ENCODE results near the gene BRPF3. TPM values are rescaled to one million over a fixed set of nuclear protein-coding genes. Genes with fewer than 3 reads are reported as not detected.

The BRPF3 gene
- polyA plus RNA-seq, 1 donor = 52.3 TPM

- H3K27me3 ChIP-seq (ENCODE audit: control insufficient read depth, insufficient read depth, low read length) = no peaks in the 10 kb centered on the region
- H3K4me3 ChIP-seq (ENCODE audit: low read length) = no peak overlapping the region
- H3K4me1 ChIP-seq (ENCODE audit: control insufficient read depth, insufficient read depth, low read length) = peaks cover 34% of the 10 kb centered on the region
- no peaks in the 10 kb centered on the region for H3K9me3 ChIP-seq (ENCODE audit: control insufficient read depth, low read depth, low read length)
- H3K36me3 ChIP-seq (ENCODE audit: control insufficient read depth, insufficient read depth, low read length) = no peaks in the 10 kb centered on the region
- no peak overlapping the region for H3K27ac ChIP-seq (ENCODE audit: low read length)
- 71% methylated on average over 2 of the region's 3 CpGs for WGBS (ENCODE audit: insufficient coverage, low lambda C conversion rate)
- no peak for DNase-seq
Measured at GRCh38 chr6:36243562-36244212, 47.1 kb downstream of the BRPF3 start.

GRCh38 chr6:36244641-36245280 lies 48.2 kb downstream of the BRPF3 start:
- Histone ChIP-seq H3K27ac (ENCODE audit: low read length) (peak overlapping the region; percentile 79), H3K27me3 (ENCODE audit: control insufficient read depth, insufficient read depth, low read length) (no peaks in the 10 kb centered on the region), H3K4me3 (ENCODE audit: low read length) (no peak overlapping the region), H3K4me1 (ENCODE audit: control insufficient read depth, insufficient read depth, low read length) (peaks cover 45% of the 10 kb centered on the region), H3K9me3 (ENCODE audit: control insufficient read depth, low read depth, low read length) (no peaks in the 10 kb centered on the region), H3K36me3 (ENCODE audit: control insufficient read depth, insufficient read depth, low read length) (no peaks in the 10 kb centered on the region)
- peak; percentile 54 to 80 for DNase-seq
- no CpG with 5 or more reads among the region's 8 CpGs for WGBS (ENCODE audit: insufficient coverage, low lambda C conversion rate)

- Histone ChIP-seq H3K4me3 (ENCODE audit: low read length) (no peak overlapping the region), H3K27me3 (ENCODE audit: control insufficient read depth, insufficient read depth, low read length) (no peaks in the 10 kb centered on the region), H3K36me3 (ENCODE audit: control insufficient read depth, insufficient read depth, low read length) (no peaks in the 10 kb centered on the region), H3K27ac (ENCODE audit: low read length) (peak overlapping the region; percentile 79), H3K9me3 (ENCODE audit: control insufficient read depth, low read depth, low read length) (no peaks in the 10 kb centered on the region), H3K4me1 (ENCODE audit: control insufficient read depth, insufficient read depth, low read length) (peaks cover 45% of the 10 kb centered on the region)
- no CpG with 5 or more reads among the region's 8 CpGs for WGBS (ENCODE audit: insufficient coverage, low lambda C conversion rate)
- DNase-seq = peak in 1 of 2 donors; percentile 66
Measured at GRCh38 chr6:36245572-36246061, 49.1 kb downstream of the BRPF3 start.

- H3K27me3 ChIP-seq (ENCODE audit: control insufficient read depth, insufficient read depth, low read length) = no peaks in the 10 kb centered on the region
- H3K4me1 ChIP-seq (ENCODE audit: control insufficient read depth, insufficient read depth, low read length) = peaks cover 45% of the 10 kb centered on the region
- H3K27ac ChIP-seq (ENCODE audit: low read length) = peak overlapping the region; percentile 15
- peak in 1 of 2 donors; percentile 47 for DNase-seq
- no peaks in the 10 kb centered on the region for H3K36me3 ChIP-seq (ENCODE audit: control insufficient read depth, insufficient read depth, low read length)
- H3K9me3 ChIP-seq (ENCODE audit: control insufficient read depth, low read depth, low read length) = no peaks in the 10 kb centered on the region
- no peak overlapping the region for H3K4me3 ChIP-seq (ENCODE audit: low read length)
- WGBS (ENCODE audit: insufficient coverage, low lambda C conversion rate) = 79% methylated on average over 8 of the region's 22 CpGs
Measured at GRCh38 chr6:36246506-36247268, 50.1 kb downstream of the BRPF3 start.

GRCh38 chr6:36247693-36248092 lies 51.1 kb downstream of the BRPF3 start:
- peaks cover 44% of the 10 kb centered on the region for H3K4me1 ChIP-seq (ENCODE audit: control insufficient read depth, insufficient read depth, low read length)
- H3K27me3 ChIP-seq (ENCODE audit: control insufficient read depth, insufficient read depth, low read length) = no peaks in the 10 kb centered on the region
- H3K9me3 ChIP-seq (ENCODE audit: control insufficient read depth, low read depth, low read length) = no peaks in the 10 kb centered on the region
- no peak overlapping the region for H3K4me3 ChIP-seq (ENCODE audit: low read length)
- no CpG with 5 or more reads among the region's 6 CpGs for WGBS (ENCODE audit: insufficient coverage, low lambda C conversion rate)
- DNase-seq = peak in 1 of 2 donors; percentile 53
- H3K27ac ChIP-seq (ENCODE audit: low read length) = no peak overlapping the region
- H3K36me3 ChIP-seq (ENCODE audit: control insufficient read depth, insufficient read depth, low read length) = no peaks in the 10 kb centered on the region

- Histone ChIP-seq H3K4me3 (ENCODE audit: low read length) (no peak overlapping the region), H3K9me3 (ENCODE audit: control insufficient read depth, low read depth, low read length) (no peaks in the 10 kb centered on the region), H3K27me3 (ENCODE audit: control insufficient read depth, insufficient read depth, low read length) (no peaks in the 10 kb centered on the region), H3K27ac (ENCODE audit: low read length) (peak overlapping the region; percentile 61), H3K36me3 (ENCODE audit: control insufficient read depth, insufficient read depth, low read length) (no peaks in the 10 kb centered on the region), H3K4me1 (ENCODE audit: control insufficient read depth, insufficient read depth, low read length) (peaks cover 39% of the 10 kb centered on the region)
- peak; percentile 77 to 81 for DNase-seq
- WGBS (ENCODE audit: insufficient coverage, low lambda C conversion rate) = no CpG with 5 or more reads among the region's 1 CpG
Measured at GRCh38 chr6:36248980-36249379, 52.4 kb downstream of the BRPF3 start.

GRCh38 chr6:36249536-36249935 lies 53.0 kb downstream of the BRPF3 start:
- no peaks in the 10 kb centered on the region for H3K36me3 ChIP-seq (ENCODE audit: control insufficient read depth, insufficient read depth, low read length)
- no peaks in the 10 kb centered on the region for H3K9me3 ChIP-seq (ENCODE audit: control insufficient read depth, low read depth, low read length)
- H3K27me3 ChIP-seq (ENCODE audit: control insufficient read depth, insufficient read depth, low read length) = no peaks in the 10 kb centered on the region
- peak overlapping the region; percentile 61 for H3K27ac ChIP-seq (ENCODE audit: low read length)
- H3K4me1 ChIP-seq (ENCODE audit: control insufficient read depth, insufficient read depth, low read length) = peaks cover 38% of the 10 kb centered on the region
- WGBS (ENCODE audit: insufficient coverage, low lambda C conversion rate) = 100% methylated on average over 2 of the region's 5 CpGs
- H3K4me3 ChIP-seq (ENCODE audit: low read length) = no peak overlapping the region
- DNase-seq = no peak

- no CpG with 5 or more reads among the region's 2 CpGs for WGBS (ENCODE audit: insufficient coverage, low lambda C conversion rate)
- H3K4me3 ChIP-seq (ENCODE audit: low read length) = no peak overlapping the region
Measured at GRCh38 chr6:36252005-36252404, 55.5 kb downstream of the BRPF3 start.

GRCh38 chr6:36263390-36264000 lies 67.0 kb downstream of the BRPF3 start:
- H3K4me1 ChIP-seq (ENCODE audit: control insufficient read depth, insufficient read depth, low read length) = peaks cover under 1% of the 10 kb centered on the region
- no peak overlapping the region for H3K27ac ChIP-seq (ENCODE audit: low read length)
- no CpG with 5 or more reads among the region's 9 CpGs for WGBS (ENCODE audit: insufficient coverage, low lambda C conversion rate)
- no peaks in the 10 kb centered on the region for H3K27me3 ChIP-seq (ENCODE audit: control insufficient read depth, insufficient read depth, low read length)
- no peaks in the 10 kb centered on the region for H3K36me3 ChIP-seq (ENCODE audit: control insufficient read depth, insufficient read depth, low read length)
- peaks cover 3% of the 10 kb centered on the region for H3K9me3 ChIP-seq (ENCODE audit: control insufficient read depth, low read depth, low read length)
- H3K4me3 ChIP-seq (ENCODE audit: low read length) = no peak overlapping the region
- no peak for DNase-seq

More at GRCh38 chr6:36252005-36252404, 55.5 kb downstream of the BRPF3 start:
- no peaks in the 10 kb centered on the region for H3K9me3 ChIP-seq (ENCODE audit: control insufficient read depth, low read depth, low read length)
- H3K27me3 ChIP-seq (ENCODE audit: control insufficient read depth, insufficient read depth, low read length) = no peaks in the 10 kb centered on the region
- no peaks in the 10 kb centered on the region for H3K36me3 ChIP-seq (ENCODE audit: control insufficient read depth, insufficient read depth, low read length)
- DNase-seq = no peak
- no peak overlapping the region for H3K27ac ChIP-seq (ENCODE audit: low read length)
- peaks cover 19% of the 10 kb centered on the region for H3K4me1 ChIP-seq (ENCODE audit: control insufficient read depth, insufficient read depth, low read length)

- DNase-seq = no peak
- no peaks in the 10 kb centered on the region for H3K36me3 ChIP-seq (ENCODE audit: control insufficient read depth, insufficient read depth, low read length)
- H3K9me3 ChIP-seq (ENCODE audit: control insufficient read depth, low read depth, low read length) = peaks cover 3% of the 10 kb centered on the region
- no CpG with 5 or more reads among the region's 1 CpG for WGBS (ENCODE audit: insufficient coverage, low lambda C conversion rate)
- no peaks in the 10 kb centered on the region for H3K27me3 ChIP-seq (ENCODE audit: control insufficient read depth, insufficient read depth, low read length)
- no peak overlapping the region for H3K27ac ChIP-seq (ENCODE audit: low read length)
- peaks cover 22% of the 10 kb centered on the region for H3K4me1 ChIP-seq (ENCODE audit: control insufficient read depth, insufficient read depth, low read length)
- no peak overlapping the region for H3K4me3 ChIP-seq (ENCODE audit: low read length)
Measured at GRCh38 chr6:36265744-36266143, 69.2 kb downstream of the BRPF3 start.

Data from large intestine (tissue), 3 donors.